H1 (cell line): ENCODE measurements around the gene FGF19. TPM values are rescaled to one million over a fixed set of nuclear protein-coding genes. Genes with fewer than 3 reads are reported as not detected.

Experiments
- CTCF ChIA-PET: fragments of 300-600 bp; sonication (Branson Sonifier 250); formaldehyde crosslinking; loops from one replicate; lab custom pipeline; 2021; ENCODE audit not compliant: partially characterized antibody; lab: Charles Lee
- POLR2A ChIA-PET: fragments of 300-600 bp; sonication (Branson Sonifier 250); formaldehyde crosslinking; loops from one replicate; lab custom pipeline; 2021; ENCODE audit warnings: inconsistent platforms; ENCODE audit not compliant: partially characterized antibody; lab: Charles Lee
- DNase-seq, 2 experiments: peaks; one replicate each; pipeline versions ENCODE4 v3.0.0 to v3.0.0-alpha.2; 2010 to 2022; ENCODE audit warnings: low spot score in 2 of 2, low read depth in 1 of 2, mixed read lengths in 1 of 2
- FAIRE-seq: peaks from 2 replicates; lab custom pipeline; 2011; peaks lifted over from hg19 to GRCh38; lab: Jason Lieb, UNC
- H2AFZ ChIP-seq: 2 replicates; pipeline ENCODE4 v1.8.1; 2012; ENCODE audit warnings: low read length, inconsistent platforms
- H2AK5ac ChIP-seq: 2 replicates; pipeline ENCODE4 v1.6.1; 2013; ENCODE audit warnings: low read depth, low read length
- H2BK120ac ChIP-seq: replicated peaks from 2 replicates; pipeline ENCODE3; 2013; ENCODE audit warnings: low read depth, low read length, inconsistent platforms
- H2BK12ac ChIP-seq: 2 replicates; pipeline ENCODE4 v1.6.1; 2013; ENCODE audit warnings: low read depth, low read length
- H2BK15ac ChIP-seq: 2 replicates; pipeline ENCODE4 v1.6.1; 2013; ENCODE audit warnings: low read length
- H2BK20ac ChIP-seq: 2 replicates; pipeline ENCODE4 v1.6.1; 2013; ENCODE audit warnings: low read length
- H2BK5ac ChIP-seq: 2 replicates; pipeline ENCODE4 v1.6.1; 2013; ENCODE audit warnings: low read depth, low read length
- H3K14ac ChIP-seq: 2 replicates; pipeline ENCODE4 v1.6.1; 2013; ENCODE audit warnings: inconsistent platforms; ENCODE audit not compliant: insufficient read length
- H3K18ac ChIP-seq: 2 replicates; pipeline ENCODE4 v1.6.1; 2013; ENCODE audit warnings: low read length; ENCODE audit errors: extremely low read depth
- H3K23ac ChIP-seq: 2 replicates; pipeline ENCODE4 v1.6.1; 2013; ENCODE audit warnings: inconsistent platforms; ENCODE audit not compliant: insufficient read length
- H3K23me2 ChIP-seq: 2 replicates; pipeline ENCODE4 v1.6.1; 2013; ENCODE audit warnings: low read depth, low read length
- H3K27ac ChIP-seq: 2 replicates; pipeline ENCODE4 v1.6.1; 2011; ENCODE audit warnings: low read depth, low read length, inconsistent platforms
- H3K27me3 ChIP-seq, 4 experiments: replicated peaks in 1 of 4; 1 replicate in 1 of 4; 2 replicates in 3 of 4; pipeline versions ENCODE4 v1.6.1 to v1.8.1; 2011 to 2013; ENCODE audit warnings: low read length in 3 of 4, mild to moderate bottlenecking in 3 of 4, inconsistent platforms in 2 of 4, mixed read lengths in 2 of 4, moderate library complexity in 1 of 4; ENCODE audit not compliant: control insufficient read depth in 3 of 4, insufficient read depth in 3 of 4; ENCODE audit errors: extremely low read depth in 1 of 4
- H3K36me3 ChIP-seq, 4 experiments: 2 replicates each; pipeline versions ENCODE4 v1.6.1 to v1.8.1; 2011 to 2013; ENCODE audit warnings: mild to moderate bottlenecking in 4 of 4, low read length in 3 of 4, moderate library complexity in 2 of 4, control low read depth in 1 of 4, inconsistent platforms in 1 of 4; ENCODE audit not compliant: insufficient read depth in 4 of 4, control insufficient read depth in 2 of 4
- H3K4ac ChIP-seq: replicated peaks from 2 replicates; pipeline ENCODE3; 2013; ENCODE audit warnings: low read length, low read depth, mixed read lengths, inconsistent platforms; ENCODE audit not compliant: insufficient read length
- H3K4me1 ChIP-seq, 4 experiments: replicated peaks in 1 of 4; 1 replicate in 1 of 4; 2 replicates in 3 of 4; pipeline versions ENCODE4 v1.6.1 to v1.8.1; 2011 to 2013; ENCODE audit warnings: low read length in 3 of 4, inconsistent platforms in 2 of 4, mixed read lengths in 1 of 4; ENCODE audit not compliant: insufficient read depth in 4 of 4, control insufficient read depth in 3 of 4
- H3K4me2 ChIP-seq, 2 experiments: 2 replicates each; pipeline versions ENCODE4 v1.6.1 to v1.8.1; 2011 to 2013; ENCODE audit warnings: low read depth in 2 of 2, low read length in 2 of 2, control low read depth in 1 of 2, inconsistent platforms in 1 of 2, mild to moderate bottlenecking in 1 of 2; ENCODE audit not compliant: insufficient read depth in 1 of 2
- H3K4me3 ChIP-seq, 4 experiments: fragments of 200-600, 300-600 bp in 1 of 4; sonication (generic), shearing (Covaris generic), sonication (Bioruptor Twin) in 1 of 4; 2 replicates each; pipeline versions ENCODE4 v1.5.1 to v1.8.1; 2011 to 2016; ENCODE audit warnings: low read length in 4 of 4, low read depth in 3 of 4, control low read depth in 2 of 4, inconsistent platforms in 2 of 4, mild to moderate bottlenecking in 2 of 4, mixed read lengths in 1 of 4, moderate library complexity in 1 of 4; ENCODE audit not compliant: insufficient read depth in 2 of 4; ENCODE audit errors: extremely low read depth in 1 of 4
- H3K56ac ChIP-seq: replicated peaks from 2 replicates; pipeline ENCODE3; 2013; ENCODE audit warnings: low read depth, mild to moderate bottlenecking, mixed read lengths, low read length, inconsistent platforms; ENCODE audit not compliant: insufficient read length
- H3K79me1 ChIP-seq: 2 replicates; pipeline ENCODE4 v1.6.1; 2013; ENCODE audit warnings: low read depth, low read length, control low read depth
- H3K79me2 ChIP-seq, 2 experiments: 2 replicates each; pipeline versions ENCODE4 v1.6.1 to v1.8.1; 2012 to 2013; ENCODE audit warnings: low read length in 2 of 2, mild to moderate bottlenecking in 2 of 2, inconsistent platforms in 1 of 2; ENCODE audit not compliant: insufficient read depth in 2 of 2, control insufficient read depth in 1 of 2
- H3K9ac ChIP-seq, 4 experiments: replicated peaks in 1 of 4; 1 replicate in 1 of 4; 2 replicates in 3 of 4; pipeline versions ENCODE4 v1.6.1 to v1.8.1; 2011 to 2013; ENCODE audit warnings: low read depth in 3 of 4, low read length in 3 of 4, control low read depth in 2 of 4, mild to moderate bottlenecking in 2 of 4, moderate library complexity in 2 of 4, inconsistent platforms in 1 of 4; ENCODE audit errors: extremely low read depth in 1 of 4
- H3K9me3 ChIP-seq, 2 experiments: 2 replicates each; pipeline versions ENCODE4 v1.6.1 to v1.8.1; 2012 to 2013; ENCODE audit warnings: mild to moderate bottlenecking in 2 of 2, moderate library complexity in 2 of 2, control low read depth in 1 of 2, inconsistent platforms in 1 of 2, low read depth in 1 of 2, low read length in 1 of 2, mixed read lengths in 1 of 2; ENCODE audit not compliant: insufficient read depth in 2 of 2
- H4K20me1 ChIP-seq, 2 experiments: replicated peaks in 1 of 2; 2 replicates each; pipeline versions ENCODE3 to v1.8.1; 2011 to 2013; ENCODE audit warnings: inconsistent platforms in 2 of 2, low read length in 2 of 2, mild to moderate bottlenecking in 1 of 2; ENCODE audit not compliant: insufficient read depth in 2 of 2, control insufficient read depth in 1 of 2
- H4K5ac ChIP-seq: 2 replicates; pipeline ENCODE4 v1.6.1; 2013; ENCODE audit warnings: low read length, low read depth, mixed read lengths, inconsistent platforms; ENCODE audit not compliant: insufficient read length
- H4K8ac ChIP-seq: 2 replicates; pipeline ENCODE4 v1.8.0; 2013; ENCODE audit warnings: mild to moderate bottlenecking, moderate library complexity, low read length, inconsistent platforms; ENCODE audit not compliant: insufficient read depth; ENCODE audit errors: extremely low read depth
- H4K91ac ChIP-seq: replicated peaks from 2 replicates; pipeline ENCODE3; 2013; ENCODE audit warnings: low read length, mixed read lengths, inconsistent platforms; ENCODE audit not compliant: insufficient read length
- CEBPB ChIP-seq: IDR thresholded peaks from 2 replicates; pipeline ENCODE4 v1.6.1; 2012; ENCODE audit warnings: low read depth, low read length
- CTBP2 ChIP-seq: IDR thresholded peaks from 2 replicates; pipeline ENCODE4 v1.7.0; 2011; ENCODE audit warnings: borderline replicate concordance, mild to moderate bottlenecking, moderate library complexity, mixed read lengths, low read length; ENCODE audit not compliant: insufficient read depth, insufficient read length
- JUN ChIP-seq: IDR thresholded peaks from 2 replicates; pipeline ENCODE4 v1.6.1; 2011; ENCODE audit warnings: low read depth, mild to moderate bottlenecking, improper control_type of control experiment, low read length
- JUND ChIP-seq: IDR thresholded peaks from 2 replicates; pipeline ENCODE4 v1.6.1; 2011; ENCODE audit warnings: mild to moderate bottlenecking, improper control_type of control experiment, low read length
- MAFK ChIP-seq: IDR thresholded peaks from 2 replicates; pipeline ENCODE4 v1.6.1; 2012; ENCODE audit warnings: low read depth, mild to moderate bottlenecking, improper control_type of control experiment, low read length
- NRF1 ChIP-seq: IDR thresholded peaks from 2 replicates; pipeline ENCODE4 v1.6.1; 2011; ENCODE audit warnings: mild to moderate bottlenecking, low read depth, low read length, improper control_type of control experiment
- POLR2A ChIP-seq, 2 experiments: IDR thresholded peaks; 1 replicate in 1 of 2; 2 replicates in 1 of 2; pipeline ENCODE4 v1.6.1; 2011; ENCODE audit warnings: low read depth in 2 of 2, low read length in 2 of 2, mild to moderate bottlenecking in 2 of 2; ENCODE audit errors: control extremely low read depth in 1 of 2
- POU5F1 ChIP-seq: IDR thresholded peaks from 2 replicates; pipeline ENCODE4 v1.6.1; 2011; ENCODE audit warnings: low read depth, mild to moderate bottlenecking, low read length, moderate library complexity
- RAD21 ChIP-seq, 2 experiments: IDR thresholded peaks in 1 of 2; conservative IDR thresholded peaks in 1 of 2; 2 replicates each; pipeline ENCODE4 v1.6.1; 2011; ENCODE audit warnings: low read depth in 2 of 2, low read length in 2 of 2, improper control_type of control experiment in 1 of 2, inconsistent platforms in 1 of 2, mild to moderate bottlenecking in 1 of 2, moderate library complexity in 1 of 2
- RBBP5 ChIP-seq: IDR thresholded peaks from 2 replicates; pipeline ENCODE4 v1.7.1; 2012; ENCODE audit warnings: low read depth, mild to moderate bottlenecking, inconsistent platforms, low read length, moderate library complexity, borderline replicate concordance
- SAP30 ChIP-seq: fragments of 300-600 bp; sonication (generic); IDR thresholded peaks from 2 replicates; pipeline ENCODE4 v1.7.1; 2012; ENCODE audit warnings: low read length, moderate library complexity, mild to moderate bottlenecking, inconsistent platforms; ENCODE audit not compliant: insufficient read depth, insufficient replicate concordance
- SIN3A ChIP-seq, 2 experiments: IDR thresholded peaks in 1 of 2; conservative IDR thresholded peaks in 1 of 2; 2 replicates each; pipeline ENCODE4 v1.6.1; 2011 to 2012; ENCODE audit warnings: low read length in 2 of 2, improper control_type of control experiment in 1 of 2, low read depth in 1 of 2, mild to moderate bottlenecking in 1 of 2
- WGBS, 2 experiments: shearing (Covaris generic) in 1 of 2; methylation state at CpG; one replicate each; pipeline versions ENCODE4 v1.1.6 to v1.1.7; 2013 to 2015; ENCODE audit warnings: low lambda C conversion rate in 2 of 2, mixed read lengths in 2 of 2, inconsistent platforms in 1 of 2, low coverage in 1 of 2, missing lambda C conversion rate in 1 of 2; ENCODE audit not compliant: insufficient replicate concordance in 2 of 2, insufficient coverage in 1 of 2, insufficient read length in 1 of 2; ENCODE audit errors: extremely low coverage in 1 of 2, missing lambda C conversion rate in 1 of 2; 5-methylcytosine and 5-hydroxymethylcytosine counted together
- polyA plus RNA-seq, 7 experiments: library from polyadenylated mRNA; depleted of rRNA in 3 of 7; stranded (reverse) in 5 of 7; unstranded in 2 of 7; fragments of >200 nt in 5 of 7; fragments of 200-250 nt in 2 of 7; gene quantifications; 1 replicate in 5 of 7; 2 replicates in 1 of 7; 4 replicates in 1 of 7; pipeline versions ENCODE4 v1.2.1 to v1.2.3, GENCODE V29; 2011 to 2013; ENCODE audit warnings: missing spikeins in 2 of 7, mixed read lengths in 2 of 7
- total RNA-seq: library from RNA; stranded (reverse); fragmentation: NEBNext Ultra II Directional; extraction: Animal tissue kit (Norgen Biotek cat#: 25700); gene quantifications from 2 replicates; pipeline ENCODE4 v1.2.1, GENCODE V29; 2021
- TF ChIP-seq, protein P1 (sequence below): IDR thresholded peaks from 2 replicates; pipeline ENCODE4 v1.6.1; 2011; ENCODE audit warnings: low read length, improper control_type of control experiment

FGF19 gene
- total and polyA plus RNA-seq, 2 of the 8 experiments (the other 6 are each of a cell fraction or from before 2014, with no cell fraction given), result 9.6 to 14.8 TPM

DNA sequence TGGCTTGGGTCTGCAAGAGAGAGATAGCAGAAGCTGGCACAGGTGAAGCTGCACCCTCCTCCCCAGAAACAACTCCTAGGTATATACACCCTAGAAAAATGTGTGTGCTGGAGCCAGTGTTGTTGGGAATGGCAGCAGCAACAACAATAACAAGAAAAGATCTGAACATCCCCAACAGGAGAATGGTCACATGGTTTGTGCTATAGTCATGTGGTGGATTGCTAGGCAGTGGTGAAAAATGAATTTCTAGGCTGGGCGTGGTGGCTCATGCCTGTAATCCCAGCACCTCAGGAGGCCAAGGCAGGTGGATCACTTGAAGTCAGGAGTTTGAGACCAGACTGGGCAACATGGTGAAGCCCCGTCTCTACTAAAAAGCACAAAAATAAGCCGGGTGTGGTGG lies 31.0 kb upstream of the FGF19 start:
- no peak overlapping the region for H3K4me2 ChIP-seq
- FAIRE-seq, result no peak
- TF ChIP-seq CTBP2 (no peak), POU5F1 (no peak), RAD21 (IDR thresholded peaks at IDR 0.05 in 1 of 2, conservative IDR thresholded peaks at IDR 0.05 in 1 of 2; ENCODE audit: low read depth in 2 of 2, low read length in 2 of 2) (no peak), RBBP5 (no peak), NRF1 (no peak), SIN3A (conservative IDR thresholded peaks at IDR 0.05 in 1 of 2, IDR thresholded peaks at IDR 0.05 in 1 of 2; ENCODE audit: low read depth in 1 of 2, low read length in 2 of 2) (no peak), SAP30 (no peak), MAFK (no peak), JUN (no peak), CEBPB (no peak), JUND (no peak), POLR2A (IDR thresholded peaks at IDR 0.05; ENCODE audit: control extremely low read depth in 1 of 2, low read depth in 2 of 2, low read length in 2 of 2) (no peak)
- TF ChIP-seq, protein P1, sequence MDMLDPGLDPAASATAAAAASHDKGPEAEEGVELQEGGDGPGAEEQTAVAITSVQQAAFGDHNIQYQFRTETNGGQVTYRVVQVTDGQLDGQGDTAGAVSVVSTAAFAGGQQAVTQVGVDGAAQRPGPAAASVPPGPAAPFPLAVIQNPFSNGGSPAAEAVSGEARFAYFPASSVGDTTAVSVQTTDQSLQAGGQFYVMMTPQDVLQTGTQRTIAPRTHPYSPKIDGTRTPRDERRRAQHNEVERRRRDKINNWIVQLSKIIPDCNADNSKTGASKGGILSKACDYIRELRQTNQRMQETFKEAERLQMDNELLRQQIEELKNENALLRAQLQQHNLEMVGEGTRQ, result no peak

More for the DNA sequence above, 31.0 kb upstream of the FGF19 start:
- H3K56ac ChIP-seq, result no peak overlapping the region
- DNase-seq, result no peak
- no peak overlapping the region for H3K18ac ChIP-seq
- no peaks in the 10 kb centered on the region for H3K23me2 ChIP-seq
- H4K20me1 ChIP-seq, result peaks cover 0 to 2% of the 10 kb centered on the region in 2 experiments
- H2AK5ac ChIP-seq, result no peak overlapping the region
- no peak overlapping the region for H2BK120ac ChIP-seq
- peaks cover 6 to 9% of the 10 kb centered on the region in 2 experiments; a peak in 2 of 4 replicates for H3K9me3 ChIP-seq
- H2BK20ac ChIP-seq, result no peak overlapping the region
- H3K36me3 ChIP-seq, result no peaks in the 10 kb centered on the region
- ChIA-PET CTCF (no interaction called here), POLR2A (no interaction called here)
- no peak overlapping the region for H4K5ac ChIP-seq
- no peak overlapping the region for H3K14ac ChIP-seq
- no peak overlapping the region for H4K8ac ChIP-seq
- peaks cover 0 to 3% (median 1%) of the 10 kb centered on the region in 4 experiments; a peak in 1 of 7 replicates for H3K4me1 ChIP-seq
- no peaks in the 10 kb centered on the region for H3K79me2 ChIP-seq
- WGBS, 2 experiments, result 89% methylated on average over 3 of the region's 3 CpGs; no CpG with 5 or more reads in 1 of the 2 experiments
- H2AFZ ChIP-seq, result no peak overlapping the region
- H3K23ac ChIP-seq, result no peak overlapping the region
- no peak overlapping the region for H2BK12ac ChIP-seq
- H3K9ac ChIP-seq, result no peak overlapping the region
- no peak overlapping the region for H3K4ac ChIP-seq
- H2BK15ac ChIP-seq, result no peak overlapping the region
- H3K79me1 ChIP-seq, result no peaks in the 10 kb centered on the region
- no peak overlapping the region for H3K27ac ChIP-seq
- H2BK5ac ChIP-seq, result no peak overlapping the region
- H3K27me3 ChIP-seq, result no peaks in the 10 kb centered on the region; a peak in 2 of 7 replicates
- H4K91ac ChIP-seq, result no peak overlapping the region
- H3K4me3 ChIP-seq, result no peak overlapping the region
